A673 (cell line): ENCODE measurements around the gene XRCC3. TPM values are rescaled to one million over a fixed set of nuclear protein-coding genes. Genes with fewer than 3 reads are reported as not detected.

ENCODE experiments used
- Bru-seq: library from RNA; stranded (reverse); fragments of 400-500 nt; gene quantifications from one replicate; lab custom pipeline; 2021; lab: Mats Ljungman, UMichigan
- BruChase-seq, 2 experiments: library from RNA; stranded (reverse); fragments of 400-500 nt; gene quantifications; one replicate each; lab custom pipeline; 2021; lab: Mats Ljungman, UMichigan
- BruUV-seq: library from RNA; stranded (reverse); fragments of 400-500 nt; replicated peaks from 2 replicates; lab custom pipeline; 2021; lab: Mats Ljungman, UMichigan
- CTCF ChIA-PET: fragments of 300-600 bp; sonication (Branson Sonifier 250); formaldehyde crosslinking; loops from one replicate; lab custom pipeline; 2022; ENCODE audit warnings: antibody characterized with exemption; lab: Charles Lee
- POLR2A ChIA-PET: fragments of 300-600 bp; sonication (Branson Sonifier 250); formaldehyde crosslinking; loops from one replicate; lab custom pipeline; 2022; ENCODE audit warnings: antibody characterized with exemption; ENCODE audit not compliant: low non-redundant PET; lab: Charles Lee
- DNase-seq: peaks from one replicate; pipeline ENCODE4 v3.0.0-alpha.2; 2015; ENCODE audit warnings: low spot score
- H3K27ac ChIP-seq: fragments of 200-600 bp; sonication (generic); 2 replicates; pipeline ENCODE4 v1.5.1; 2016; ENCODE audit warnings: mixed run types, low read depth, mild to moderate bottlenecking, mixed read lengths, antibody characterized with exemption, low read length; ENCODE audit not compliant: poor library complexity, severe bottlenecking
- H3K27me3 ChIP-seq: fragments of 200-600 bp; sonication (generic); replicated peaks from 2 replicates; pipeline ENCODE4 v1.6.1; 2017; ENCODE audit warnings: mixed run types, low read depth, mild to moderate bottlenecking, mixed read lengths, antibody characterized with exemption, low read length; ENCODE audit not compliant: insufficient read depth, poor library complexity
- H3K36me3 ChIP-seq: fragments of 200-600 bp; sonication (generic); 2 replicates; pipeline ENCODE4 v1.6.1; 2016; ENCODE audit warnings: mixed run types, mild to moderate bottlenecking, mixed read lengths, antibody characterized with exemption, low read length; ENCODE audit not compliant: insufficient read depth, poor library complexity, severe bottlenecking
- H3K4me1 ChIP-seq: fragments of 200-600 bp; sonication (generic); 2 replicates; pipeline ENCODE4 v1.6.1; 2017; ENCODE audit warnings: mixed run types, mild to moderate bottlenecking, mixed read lengths, antibody characterized with exemption, low read length; ENCODE audit not compliant: insufficient read depth, poor library complexity, severe bottlenecking
- H3K4me3 ChIP-seq: fragments of 200-600 bp; sonication (generic); 2 replicates; pipeline ENCODE4 v1.5.1; 2016; ENCODE audit warnings: low read depth, mixed run types, mild to moderate bottlenecking, mixed read lengths, low read length; ENCODE audit not compliant: poor library complexity, severe bottlenecking
- H3K9me3 ChIP-seq: fragments of 200-600 bp; sonication (generic); 2 replicates; pipeline ENCODE4 v1.6.1; 2016; ENCODE audit warnings: mixed run types, low read depth, mild to moderate bottlenecking, mixed read lengths, antibody characterized with exemption, low read length; ENCODE audit not compliant: poor library complexity, severe bottlenecking
- EZH2 ChIP-seq: fragments of 200-600 bp; sonication (generic); IDR thresholded peaks from 2 replicates; pipeline ENCODE4 v1.6.1; 2017; ENCODE audit warnings: borderline replicate concordance, low read depth, mild to moderate bottlenecking, mixed read lengths, antibody characterized with exemption, low read length; ENCODE audit not compliant: poor library complexity, severe bottlenecking
- intact Hi-C: fragments of 100-400 bp; cut with micrococcal nuclease; formaldehyde crosslinking; loops from one replicate; pipeline ENCODE4 v1.10.0; 2022; ENCODE audit not compliant: unreplicated experiment
- long read RNA-seq: library from polyadenylated mRNA; stranded (forward); transcript quantifications from one replicate; pipeline ENCODE4 v2.0.0, GENCODE V29; 2022
- total RNA-seq: library from RNA; stranded (reverse); gene quantifications from 2 replicates; pipeline ENCODE4 v1.2.3, GENCODE V29; 2021
- TF ChIP-seq, protein P1 (sequence below): fragments of 300-800, 200-600 bp; sonication (generic); conservative IDR thresholded peaks from 2 replicates; pipeline ENCODE4 v1.5.1; 2017; ENCODE audit warnings: low read depth, mild to moderate bottlenecking, antibody characterized with exemption, low read length, moderate library complexity, mixed read lengths

XRCC3 gene
- total RNA-seq (82.1 and 91.8 TPM in 2 replicates), Bru-seq, nascent RNA (percentile 67 among the genes with signal in this experiment), BruChase-seq, experiment 1, labeled RNA remaining after a 2-hour chase (percentile 69 among the genes with signal in this experiment), BruChase-seq, experiment 2, labeled RNA remaining after a 6-hour chase (percentile 79 among the genes with signal in this experiment)
- long read RNA-seq, transcript XRCC3-211 (10 exons, 2,584 nt): major isoform, 45 of 192 reads
- long read RNA-seq, transcript XRCC3-201 (9 exons, 2,563 nt): minor isoform, 34 of 192 reads
- long read RNA-seq, partial matches to known transcripts: 26 of 192 reads
- long read RNA-seq, other reads (novel, unspliced or antisense): 86 of 192 reads

DNA sequence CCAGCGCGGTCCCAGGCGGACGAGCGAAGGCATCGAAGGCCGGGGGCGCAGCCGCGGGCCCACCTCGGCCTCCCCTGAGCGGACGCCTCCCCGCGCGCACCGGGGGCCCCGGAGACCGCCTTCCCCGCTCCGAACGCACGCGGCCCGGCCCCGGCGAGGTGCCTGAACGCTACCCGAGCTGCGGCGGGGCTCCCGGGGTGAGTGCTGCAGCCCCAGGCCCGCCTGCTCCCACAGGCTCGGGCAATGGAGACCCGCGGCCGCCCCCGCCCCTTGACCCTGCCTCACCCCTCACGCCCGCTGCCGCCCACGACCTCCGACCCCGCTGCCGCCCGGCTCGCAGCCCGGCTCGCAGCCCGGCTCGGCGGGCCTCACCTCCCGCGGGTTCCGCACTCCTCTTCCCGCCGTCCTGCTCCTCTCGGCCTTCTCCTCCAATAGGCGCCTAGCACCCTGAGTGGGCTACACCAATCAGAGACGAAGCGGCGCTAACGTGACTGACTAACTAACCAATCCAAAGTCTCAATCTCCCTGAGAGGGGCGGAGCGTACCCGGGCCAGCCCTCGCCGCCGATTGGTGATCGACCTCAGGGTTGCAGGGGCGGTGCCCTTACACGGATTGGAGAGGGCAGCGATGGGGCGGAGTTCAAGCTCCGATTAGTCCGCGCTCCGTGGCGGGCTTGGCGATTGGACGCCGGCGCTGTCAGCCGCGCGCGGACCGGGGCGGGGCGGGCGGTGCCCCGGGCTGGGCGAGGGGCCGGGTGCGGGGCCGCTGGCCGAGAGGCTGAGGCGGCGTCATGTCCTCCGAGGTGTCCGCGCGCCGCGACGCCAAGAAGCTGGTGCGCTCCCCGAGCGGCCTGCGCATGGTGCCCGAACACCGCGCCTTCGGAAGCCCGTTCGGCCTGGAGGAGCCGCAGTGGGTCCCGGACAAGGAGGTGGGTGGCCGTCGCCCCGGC is at the start of gene XRCC3, which contains the start of gene ZFYVE21:
XRCC3 (minus strand) TSS at position 400 of the 949 bp plus-strand sequence. CDS start 4,364 bp downstream, outside the sequence.
ZFYVE21 (plus strand) TSS at position 759 of the 949 bp plus-strand sequence; CDS start at position 791, 32 bp downstream.
- H3K9me3 ChIP-seq: no peaks in the 10 kb centered on the region
- peaks cover 26% of the 10 kb centered on the region for H3K4me1 ChIP-seq
- DNase-seq: peak; percentile 99
- H3K4me3 ChIP-seq: peak within 1 kb of the TSS; percentile 79
- TF ChIP-seq EZH2: no peak
- TF ChIP-seq, protein P1, sequence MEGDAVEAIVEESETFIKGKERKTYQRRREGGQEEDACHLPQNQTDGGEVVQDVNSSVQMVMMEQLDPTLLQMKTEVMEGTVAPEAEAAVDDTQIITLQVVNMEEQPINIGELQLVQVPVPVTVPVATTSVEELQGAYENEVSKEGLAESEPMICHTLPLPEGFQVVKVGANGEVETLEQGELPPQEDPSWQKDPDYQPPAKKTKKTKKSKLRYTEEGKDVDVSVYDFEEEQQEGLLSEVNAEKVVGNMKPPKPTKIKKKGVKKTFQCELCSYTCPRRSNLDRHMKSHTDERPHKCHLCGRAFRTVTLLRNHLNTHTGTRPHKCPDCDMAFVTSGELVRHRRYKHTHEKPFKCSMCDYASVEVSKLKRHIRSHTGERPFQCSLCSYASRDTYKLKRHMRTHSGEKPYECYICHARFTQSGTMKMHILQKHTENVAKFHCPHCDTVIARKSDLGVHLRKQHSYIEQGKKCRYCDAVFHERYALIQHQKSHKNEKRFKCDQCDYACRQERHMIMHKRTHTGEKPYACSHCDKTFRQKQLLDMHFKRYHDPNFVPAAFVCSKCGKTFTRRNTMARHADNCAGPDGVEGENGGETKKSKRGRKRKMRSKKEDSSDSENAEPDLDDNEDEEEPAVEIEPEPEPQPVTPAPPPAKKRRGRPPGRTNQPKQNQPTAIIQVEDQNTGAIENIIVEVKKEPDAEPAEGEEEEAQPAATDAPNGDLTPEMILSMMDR: no peak
- BruUV-seq: no TSS peak
- peak within 1 kb of the TSS; percentile 96 for H3K27ac ChIP-seq
- H3K27me3 ChIP-seq: no peaks in the 10 kb centered on the region
- ChIA-PET CTCF (no interaction called here), POLR2A (no interaction called here)
- intact Hi-C loops: no loop called here
- H3K36me3 ChIP-seq: peaks cover 9% of the 10 kb centered on the region

DNA sequence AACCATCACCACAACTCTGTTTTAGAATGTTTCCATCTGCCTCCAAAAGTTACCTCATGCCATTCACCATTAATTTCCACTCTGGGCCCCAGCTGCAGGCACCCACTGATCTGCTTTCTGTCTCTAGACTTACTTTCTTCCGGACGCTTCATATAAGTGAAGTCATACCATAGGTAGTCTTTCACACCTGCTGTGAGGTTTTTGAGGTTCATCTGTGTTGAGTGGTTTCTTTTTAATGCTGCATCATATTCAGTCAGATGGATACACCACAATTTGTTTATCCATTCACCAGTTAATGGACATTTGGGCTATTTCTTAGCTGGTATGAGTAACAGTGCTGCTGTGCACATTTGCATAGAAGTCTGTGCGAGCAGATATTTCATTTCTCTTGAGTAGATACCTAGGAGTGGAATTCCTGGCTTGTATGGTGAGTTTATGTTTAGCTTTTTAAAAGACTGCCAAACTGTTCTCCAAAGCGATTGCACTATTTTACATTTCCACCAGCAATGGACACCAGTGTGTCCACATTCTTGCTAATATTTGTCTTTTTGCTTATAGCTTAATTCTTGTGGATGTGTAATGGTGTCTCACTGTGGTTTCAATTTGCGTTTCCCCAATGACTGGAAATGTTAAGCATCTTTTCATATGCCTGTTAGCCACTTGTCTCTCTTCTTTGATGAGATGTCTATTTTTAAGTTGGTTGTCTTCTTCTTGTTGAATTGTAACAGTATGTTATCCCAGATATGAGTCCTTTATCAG is 48.7 kb upstream of the XRCC3 start:
- H3K36me3 ChIP-seq: no peaks in the 10 kb centered on the region

More for the DNA sequence above, 48.7 kb upstream of the XRCC3 start:
- intact Hi-C loops: no loop called here
- H3K4me1 ChIP-seq: no peaks in the 10 kb centered on the region
- no peak overlapping the region for H3K27ac ChIP-seq
- TF ChIP-seq, protein P1: no peak
- no peak for TF ChIP-seq EZH2
- H3K4me3 ChIP-seq: no peak overlapping the region
- no peak for DNase-seq
- BruUV-seq: no TSS peak
- no peaks in the 10 kb centered on the region for H3K27me3 ChIP-seq
- no peaks in the 10 kb centered on the region for H3K9me3 ChIP-seq
- POLR2A ChIA-PET: no interaction called here
- CTCF ChIA-PET: no interaction called here
